ENCODE measurements around the gene IFNA16.
"Not testable (repeated sequence)": the region's sequence is repeated elsewhere in the genome, so short reads cannot be mapped to it uniquely, and the experiment has no call there.

IFNA16 gene

GRCh38 chr9:21210311-21210710, 6.8 kb downstream of the IFNA16 start:
- ChIA-PET CTCF (no interaction called here), POLR2A (no interaction called here)
- no peak for TF ChIP-seq TARDBP (IDR thresholded peaks at IDR 0.05)
- TF ChIP-seq ARNT (IDR thresholded peaks at IDR 0.05): no peak
- TF ChIP-seq L3MBTL2 (conservative IDR thresholded peaks at IDR 0.05): no peak
- TF ChIP-seq ZNF384 (IDR thresholded peaks at IDR 0.05): no peak
- TF ChIP-seq BHLHE40 (IDR thresholded peaks at IDR 0.05; ENCODE audit: borderline replicate concordance): no peak
- no peak for TF ChIP-seq LEF1 (IDR thresholded peaks at IDR 0.05; ENCODE audit: borderline replicate concordance)
- TF ChIP-seq NFRKB (IDR thresholded peaks at IDR 0.05): no peak
- no peak for TF ChIP-seq FOXM1 (IDR thresholded peaks at IDR 0.05; ENCODE audit: borderline replicate concordance)
- TF ChIP-seq FOXK2 (IDR thresholded peaks at IDR 0.05): no peak
- no peak for TF ChIP-seq CTBP1 (IDR thresholded peaks at IDR 0.05; ENCODE audit: borderline replicate concordance)
- TF ChIP-seq FOXA1 (IDR thresholded peaks at IDR 0.05): no peak
- no peak for TF ChIP-seq HDGF (IDR thresholded peaks at IDR 0.05; ENCODE audit: borderline replicate concordance)
- TF ChIP-seq SP1 (IDR thresholded peaks at IDR 0.05): no peak
- TF ChIP-seq, protein P1, sequence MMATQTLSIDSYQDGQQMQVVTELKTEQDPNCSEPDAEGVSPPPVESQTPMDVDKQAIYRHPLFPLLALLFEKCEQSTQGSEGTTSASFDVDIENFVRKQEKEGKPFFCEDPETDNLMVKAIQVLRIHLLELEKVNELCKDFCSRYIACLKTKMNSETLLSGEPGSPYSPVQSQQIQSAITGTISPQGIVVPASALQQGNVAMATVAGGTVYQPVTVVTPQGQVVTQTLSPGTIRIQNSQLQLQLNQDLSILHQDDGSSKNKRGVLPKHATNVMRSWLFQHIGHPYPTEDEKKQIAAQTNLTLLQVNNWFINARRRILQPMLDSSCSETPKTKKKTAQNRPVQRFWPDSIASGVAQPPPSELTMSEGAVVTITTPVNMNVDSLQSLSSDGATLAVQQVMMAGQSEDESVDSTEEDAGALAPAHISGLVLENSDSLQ (IDR thresholded peaks at IDR 0.05): no peak
- no peak for TF ChIP-seq SUZ12 (IDR thresholded peaks at IDR 0.05)
- no peak for TF ChIP-seq ELF4 (IDR thresholded peaks at IDR 0.05)
- no peak for DNase-seq (ENCODE audit: extremely low spot score)

DNA sequence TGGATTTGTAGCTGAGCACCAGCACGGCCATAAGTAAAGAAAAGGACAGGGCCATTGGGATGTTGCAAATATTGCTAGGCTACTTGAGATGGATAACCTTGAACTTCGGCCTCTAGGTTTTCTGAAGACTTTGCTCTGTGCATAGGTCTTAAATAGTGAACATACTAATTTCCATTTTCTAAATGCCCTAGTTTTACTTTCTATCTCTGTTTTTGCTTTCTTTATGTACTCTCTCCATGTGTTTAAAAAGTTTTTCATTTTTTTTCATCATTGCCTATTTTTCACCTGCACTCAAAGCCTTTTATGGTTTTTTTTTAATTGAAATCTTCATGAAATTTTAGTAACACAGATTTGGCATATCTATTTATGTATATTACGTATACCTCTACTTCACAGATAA, 10.1 kb downstream of the IFNA16 start, which contains the start of gene IFNA10:
Gene IFNA10, minus strand, starts transcription at position 101 of the 400 bp plus-strand sequence. Its CDS starts 46 bp downstream, at position 55.
- POLR2A ChIA-PET; CTCF ChIA-PET; DNase-seq (ENCODE audit: extremely low spot score): not testable (repeated sequence)

DNA sequence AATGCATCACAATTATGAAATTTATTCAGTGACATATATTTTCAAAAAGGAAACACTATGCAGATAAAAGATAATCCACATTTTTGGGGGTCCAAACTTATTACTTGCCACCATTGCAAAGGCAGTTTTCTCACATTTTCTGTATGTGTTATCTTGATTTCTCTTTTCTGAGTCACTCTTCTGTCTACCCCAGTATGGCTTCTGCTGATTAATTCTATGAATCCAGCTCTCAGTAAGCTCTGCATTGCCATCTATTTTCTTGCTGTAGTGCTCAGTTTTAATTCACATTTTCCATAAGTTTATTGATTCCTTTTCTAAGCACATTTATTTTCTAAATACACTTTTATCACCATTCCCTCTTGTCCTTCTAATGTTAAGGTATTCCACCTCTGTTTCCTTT, 11.9 kb downstream of the IFNA16 start:
- CTCF ChIA-PET: no interaction called here
- POLR2A ChIA-PET: no interaction called here
- TF ChIP-seq FOXA1 (IDR thresholded peaks at IDR 0.05): no peak
- no peak for TF ChIP-seq LEF1 (IDR thresholded peaks at IDR 0.05; ENCODE audit: borderline replicate concordance)
- TF ChIP-seq L3MBTL2 (conservative IDR thresholded peaks at IDR 0.05): no peak
- no peak for TF ChIP-seq ARNT (IDR thresholded peaks at IDR 0.05)
- no peak for TF ChIP-seq HDGF (IDR thresholded peaks at IDR 0.05; ENCODE audit: borderline replicate concordance)
- TF ChIP-seq FOXM1 (IDR thresholded peaks at IDR 0.05; ENCODE audit: borderline replicate concordance): no peak
- TF ChIP-seq BHLHE40 (IDR thresholded peaks at IDR 0.05; ENCODE audit: borderline replicate concordance): no peak
- no peak for TF ChIP-seq NFRKB (IDR thresholded peaks at IDR 0.05)
- TF ChIP-seq CTBP1 (IDR thresholded peaks at IDR 0.05; ENCODE audit: borderline replicate concordance): no peak
- TF ChIP-seq, protein P1 (IDR thresholded peaks at IDR 0.05): no peak
- no peak for TF ChIP-seq ELF4 (IDR thresholded peaks at IDR 0.05)
- TF ChIP-seq FOXK2 (IDR thresholded peaks at IDR 0.05): no peak
- no peak for TF ChIP-seq SUZ12 (IDR thresholded peaks at IDR 0.05)
- no peak for TF ChIP-seq TARDBP (IDR thresholded peaks at IDR 0.05)
- no peak for TF ChIP-seq SP1 (IDR thresholded peaks at IDR 0.05)
- TF ChIP-seq ZNF384 (IDR thresholded peaks at IDR 0.05): no peak
- no peak for DNase-seq (ENCODE audit: extremely low spot score)

- POLR2A ChIA-PET; DNase-seq (ENCODE audit: extremely low spot score); CTCF ChIA-PET: not testable (repeated sequence)
Observed at GRCh38 chr9:21202105-21202504, 15.0 kb downstream of the IFNA16 start, which contains the start of gene IFNA7. IFNA7 (minus strand) TSS chr9:21202205; CDS start chr9:21202165, 40 bp downstream.

GRCh38 chr9:21194867-21195776, 22.0 kb downstream of the IFNA16 start:
- POLR2A ChIA-PET: not testable (repeated sequence)
- DNase-seq (ENCODE audit: extremely low spot score): peak; percentile 20
- CTCF ChIA-PET: interaction anchor here (0.6 to 1.3 kb wide), 5 partner anchors 19 to 207 kb away, joined by 3 to 4 read pairs (median 3); partner anchors contain the start of gene IFNA16

GRCh38 chr9:21187487-21187886, 29.6 kb downstream of the IFNA16 start, which contains the start of gene IFNA4:
IFNA4 (minus strand) TSS chr9:21187587; CDS start chr9:21187531, 56 bp downstream.
- CTCF ChIA-PET; POLR2A ChIA-PET; DNase-seq (ENCODE audit: extremely low spot score): not testable (repeated sequence)

GRCh38 chr9:21182810-21183736, 34.0 kb downstream of the IFNA16 start:
- DNase-seq (ENCODE audit: extremely low spot score); POLR2A ChIA-PET: not testable (repeated sequence)
- CTCF ChIA-PET: interaction anchor here (0.5 to 0.9 kb wide), 5 partner anchors 29 to 313 kb away, joined by 3 to 4 read pairs (median 3); no protein-coding TSS in a partner anchor

Measured in HEK293T (cell line).